Nephron progenitor cell (in vitro differentiated cells): Measurements from ENCODE around the gene FOXD1.

Experiments used
- DNase-seq: peaks from one replicate; pipeline ENCODE4 v3.0.0; 2021
- H3K27ac Mint-ChIP-seq: 2 replicates; pipeline ENCODE4 v1.8.0; 2021; ENCODE audit warnings: mild to moderate bottlenecking, moderate library complexity, mixed read lengths
- H3K27me3 Mint-ChIP-seq: 2 replicates; pipeline ENCODE4 v1.8.0; 2021; ENCODE audit warnings: mild to moderate bottlenecking, low read depth, mixed read lengths; ENCODE audit not compliant: poor library complexity
- H3K36me3 Mint-ChIP-seq: 2 replicates; pipeline ENCODE4 v1.8.0; 2021; ENCODE audit warnings: low read depth, mixed read lengths
- H3K4me1 Mint-ChIP-seq: 2 replicates; pipeline ENCODE4 v1.8.0; 2021; ENCODE audit warnings: mixed read lengths
- H3K4me3 Mint-ChIP-seq: 2 replicates; pipeline ENCODE4 v1.8.0; 2021; ENCODE audit warnings: mild to moderate bottlenecking, moderate library complexity, mixed read lengths
- H3K9me3 Mint-ChIP-seq: 2 replicates; pipeline ENCODE4 v1.8.0; 2021; ENCODE audit warnings: mild to moderate bottlenecking, moderate library complexity, mixed read lengths
- TF ChIP-seq, protein P1 (sequence below): fragments of 200-600 bp; sonication (generic); IDR thresholded peaks from 2 replicates; pipeline ENCODE4 v1.5.0; 2021; ENCODE audit warnings: antibody characterized with exemption

Gene FOXD1

DNA sequence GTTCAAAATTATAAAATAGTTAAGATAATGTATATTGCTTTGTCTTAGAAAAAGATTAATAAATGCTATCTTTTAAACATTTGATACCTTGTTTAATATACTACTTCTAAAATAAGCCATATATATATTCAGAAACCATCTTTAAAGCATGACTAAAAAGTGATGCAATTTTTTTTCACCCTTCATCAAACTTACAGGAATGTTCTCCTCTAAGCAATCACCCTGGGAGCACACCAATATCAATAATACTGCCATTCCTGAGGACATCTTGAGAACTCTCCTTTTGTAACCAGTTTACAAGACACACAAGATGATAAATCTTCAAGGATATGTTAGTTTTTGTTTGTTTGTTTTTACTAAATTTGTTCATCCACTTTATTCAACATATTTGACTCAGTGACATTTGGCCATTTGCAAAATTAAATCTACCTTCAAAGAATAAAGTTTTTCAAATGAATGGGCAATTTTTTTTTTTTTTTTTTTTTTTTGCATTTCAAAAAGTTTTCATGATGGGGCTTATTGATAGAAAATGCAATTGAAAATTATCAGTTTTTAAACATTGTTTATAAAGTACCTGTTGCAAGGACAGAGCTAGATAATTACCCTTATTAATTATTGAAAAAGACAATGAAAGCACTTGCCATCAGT, 17.2 kb downstream of the FOXD1 start:
- no peaks in the 10 kb centered on the region for H3K9me3 Mint-ChIP-seq

DNA sequence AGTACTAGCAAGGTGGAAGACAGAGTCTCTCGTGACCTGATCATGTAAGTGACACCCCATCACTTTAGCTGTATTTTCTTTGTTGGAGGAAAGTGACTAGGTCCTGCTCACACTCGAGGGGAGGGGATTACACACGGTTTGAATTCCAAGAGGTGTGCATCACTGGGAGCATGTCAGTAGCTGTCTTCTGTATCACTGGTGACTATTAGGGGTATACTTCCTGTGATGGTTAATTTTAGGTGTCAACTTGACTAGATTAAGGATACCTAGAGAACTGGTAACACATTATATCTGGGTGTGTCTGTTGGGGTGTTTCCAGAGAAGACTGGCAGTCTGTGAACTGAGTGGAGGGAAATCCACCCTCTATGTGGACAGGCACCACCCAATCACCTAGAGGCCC, 22.5 kb downstream of the FOXD1 start:
- Mint-ChIP-seq H3K4me1 (peaks cover 11% of the 10 kb centered on the region), H3K36me3 (no peaks in the 10 kb centered on the region), H3K27ac (no peak overlapping the region), H3K27me3 (peaks cover 41% of the 10 kb centered on the region), H3K4me3 (no peak overlapping the region), H3K9me3 (no peaks in the 10 kb centered on the region)
- DNase-seq, result no peak
- TF ChIP-seq, protein P1, sequence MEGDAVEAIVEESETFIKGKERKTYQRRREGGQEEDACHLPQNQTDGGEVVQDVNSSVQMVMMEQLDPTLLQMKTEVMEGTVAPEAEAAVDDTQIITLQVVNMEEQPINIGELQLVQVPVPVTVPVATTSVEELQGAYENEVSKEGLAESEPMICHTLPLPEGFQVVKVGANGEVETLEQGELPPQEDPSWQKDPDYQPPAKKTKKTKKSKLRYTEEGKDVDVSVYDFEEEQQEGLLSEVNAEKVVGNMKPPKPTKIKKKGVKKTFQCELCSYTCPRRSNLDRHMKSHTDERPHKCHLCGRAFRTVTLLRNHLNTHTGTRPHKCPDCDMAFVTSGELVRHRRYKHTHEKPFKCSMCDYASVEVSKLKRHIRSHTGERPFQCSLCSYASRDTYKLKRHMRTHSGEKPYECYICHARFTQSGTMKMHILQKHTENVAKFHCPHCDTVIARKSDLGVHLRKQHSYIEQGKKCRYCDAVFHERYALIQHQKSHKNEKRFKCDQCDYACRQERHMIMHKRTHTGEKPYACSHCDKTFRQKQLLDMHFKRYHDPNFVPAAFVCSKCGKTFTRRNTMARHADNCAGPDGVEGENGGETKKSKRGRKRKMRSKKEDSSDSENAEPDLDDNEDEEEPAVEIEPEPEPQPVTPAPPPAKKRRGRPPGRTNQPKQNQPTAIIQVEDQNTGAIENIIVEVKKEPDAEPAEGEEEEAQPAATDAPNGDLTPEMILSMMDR, result no peak

More for the DNA sequence above, 17.2 kb downstream of the FOXD1 start:
- Mint-ChIP-seq H3K4me3 (no peak overlapping the region), H3K36me3 (no peaks in the 10 kb centered on the region), H3K27me3 (peaks cover 69% of the 10 kb centered on the region), H3K4me1 (peaks cover 27% of the 10 kb centered on the region), H3K27ac (no peak overlapping the region)
- DNase-seq, result no peak
- TF ChIP-seq, protein P1, result no peak

DNA sequence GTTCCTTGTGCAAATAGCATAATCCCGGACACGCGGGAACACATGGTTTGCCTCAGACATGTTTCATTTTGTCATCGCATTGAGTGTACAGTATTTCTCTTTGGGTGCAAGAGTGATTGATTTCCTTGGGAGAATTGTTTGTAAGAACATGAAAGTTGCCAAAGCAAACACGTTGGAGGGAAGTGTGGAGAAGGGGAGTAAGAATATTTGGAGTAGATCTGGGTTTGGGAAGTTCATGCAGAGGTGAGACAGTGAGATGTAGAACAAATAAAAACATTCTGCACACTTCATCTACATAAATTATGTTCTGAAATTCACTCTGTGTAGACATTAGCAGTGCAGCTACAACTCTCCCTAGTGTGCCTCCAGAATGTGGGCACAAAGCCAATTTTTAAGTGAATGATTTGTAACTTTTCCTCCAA, 24.0 kb downstream of the FOXD1 start:
- Mint-ChIP-seq H3K4me3 (no peak overlapping the region), H3K27ac (no peak overlapping the region), H3K27me3 (peaks cover 45% of the 10 kb centered on the region), H3K4me1 (peaks cover 23% of the 10 kb centered on the region), H3K36me3 (no peaks in the 10 kb centered on the region), H3K9me3 (no peaks in the 10 kb centered on the region)
- TF ChIP-seq, protein P1, result no peak
- no peak for DNase-seq

GRCh38 chr5:73422164-73422563, 26.4 kb downstream of the FOXD1 start:
- no peak overlapping the region for H3K4me3 Mint-ChIP-seq
- no peaks in the 10 kb centered on the region for H3K36me3 Mint-ChIP-seq
- H3K9me3 Mint-ChIP-seq, result no peaks in the 10 kb centered on the region
- H3K4me1 Mint-ChIP-seq, result peaks cover 46% of the 10 kb centered on the region
- DNase-seq, result no peak
- H3K27me3 Mint-ChIP-seq, result peaks cover 39% of the 10 kb centered on the region
- H3K27ac Mint-ChIP-seq, result no peak overlapping the region
- TF ChIP-seq, protein P1, result peak; percentile 13

DNA sequence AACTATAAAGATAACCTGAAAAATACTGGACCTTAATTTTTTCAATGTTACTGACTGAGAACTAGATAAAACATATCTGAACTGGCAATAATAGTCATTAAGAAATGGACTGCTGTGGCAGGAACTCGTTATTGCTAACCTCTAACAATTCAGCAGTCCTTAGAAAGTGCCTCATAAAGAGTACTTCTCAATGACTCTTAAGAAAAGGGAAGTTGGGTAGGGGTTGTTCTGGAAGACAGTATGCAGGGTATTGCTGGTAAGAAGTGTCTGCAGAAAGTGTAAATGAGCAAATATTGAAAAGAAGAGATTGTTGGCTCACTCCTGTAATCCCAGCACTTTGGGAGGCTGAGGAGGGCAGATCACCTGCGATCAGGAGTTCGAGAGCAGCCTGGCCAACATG, 27.9 kb downstream of the FOXD1 start:
- peaks cover 59% of the 10 kb centered on the region for H3K4me1 Mint-ChIP-seq
- H3K4me3 Mint-ChIP-seq, result peak overlapping the region; percentile 83
- no peak overlapping the region for H3K27ac Mint-ChIP-seq
- TF ChIP-seq, protein P1, result no peak
- H3K9me3 Mint-ChIP-seq, result no peaks in the 10 kb centered on the region
- no peak for DNase-seq
- H3K36me3 Mint-ChIP-seq, result no peaks in the 10 kb centered on the region
- H3K27me3 Mint-ChIP-seq, result peaks cover 36% of the 10 kb centered on the region
